HUES48 (cell line): ENCODE results near the gene ACTRT2.

Experiments used
- H3K27ac ChIP-seq: one replicate; pipeline ENCODE4 v1.7.0; 2013; ENCODE audit warnings: low read depth, low read length, inconsistent platforms
- H3K27me3 ChIP-seq: 2 replicates; pipeline ENCODE4 v1.6.1; 2013; ENCODE audit warnings: mild to moderate bottlenecking, low read length; ENCODE audit not compliant: control insufficient read depth, insufficient read depth
- H3K36me3 ChIP-seq: 2 replicates; pipeline ENCODE4 v1.6.1; 2013; ENCODE audit warnings: low read length; ENCODE audit not compliant: control insufficient read depth, insufficient read depth
- H3K4me1 ChIP-seq: 2 replicates; pipeline ENCODE4 v1.6.1; 2013; ENCODE audit warnings: mild to moderate bottlenecking, low read length; ENCODE audit not compliant: control insufficient read depth, insufficient read depth
- H3K4me3 ChIP-seq: 2 replicates; pipeline ENCODE4 v1.5.1; 2013; ENCODE audit warnings: mild to moderate bottlenecking, low read depth, low read length
- H3K9ac ChIP-seq: 2 replicates; pipeline ENCODE4 v1.6.1; 2013; ENCODE audit warnings: mild to moderate bottlenecking, low read depth, low read length, moderate library complexity
- H3K9me3 ChIP-seq: 2 replicates; pipeline ENCODE4 v1.6.1; 2013; ENCODE audit warnings: low read length; ENCODE audit not compliant: control insufficient read depth, insufficient read depth

ACTRT2 gene

GRCh38 chr1:2978691-2979190 is 42.5 kb upstream of the ACTRT2 start:
- no peak overlapping the region for H3K9ac ChIP-seq
- no peaks in the 10 kb centered on the region for H3K9me3 ChIP-seq
- no peaks in the 10 kb centered on the region for H3K36me3 ChIP-seq
- no peak overlapping the region for H3K4me3 ChIP-seq
- H3K4me1 ChIP-seq, result no peaks in the 10 kb centered on the region
- H3K27me3 ChIP-seq, result no peaks in the 10 kb centered on the region
- H3K27ac ChIP-seq, result no peak overlapping the region

GRCh38 chr1:2979191-2980072 is 41.8 kb upstream of the ACTRT2 start:
- no peaks in the 10 kb centered on the region for H3K36me3 ChIP-seq
- no peaks in the 10 kb centered on the region for H3K4me1 ChIP-seq
- H3K27me3 ChIP-seq, result no peaks in the 10 kb centered on the region
- H3K9ac ChIP-seq, result no peak overlapping the region
- no peak overlapping the region for H3K4me3 ChIP-seq
- H3K9me3 ChIP-seq, result no peaks in the 10 kb centered on the region
- H3K27ac ChIP-seq, result no peak overlapping the region

- Histone ChIP-seq H3K27ac (no peak overlapping the region), H3K36me3 (no peaks in the 10 kb centered on the region), H3K9me3 (no peaks in the 10 kb centered on the region), H3K4me3 (no peak overlapping the region), H3K4me1 (no peaks in the 10 kb centered on the region), H3K27me3 (no peaks in the 10 kb centered on the region), H3K9ac (no peak overlapping the region)
Observed at GRCh38 chr1:2980073-2980791, 41.0 kb upstream of the ACTRT2 start.

- H3K4me3 ChIP-seq, result no peak overlapping the region
- H3K27me3 ChIP-seq, result no peaks in the 10 kb centered on the region
- no peaks in the 10 kb centered on the region for H3K4me1 ChIP-seq
- H3K9ac ChIP-seq, result no peak overlapping the region
- H3K9me3 ChIP-seq, result no peaks in the 10 kb centered on the region
- H3K27ac ChIP-seq, result no peak overlapping the region
- H3K36me3 ChIP-seq, result no peaks in the 10 kb centered on the region
Observed at GRCh38 chr1:2980849-2981248, 40.4 kb upstream of the ACTRT2 start.

- Histone ChIP-seq H3K4me3 (no peak overlapping the region), H3K4me1 (no peaks in the 10 kb centered on the region), H3K36me3 (no peaks in the 10 kb centered on the region), H3K27ac (no peak overlapping the region), H3K27me3 (no peaks in the 10 kb centered on the region), H3K9me3 (no peaks in the 10 kb centered on the region), H3K9ac (no peak overlapping the region)
Observed at GRCh38 chr1:2981388-2981787, 39.9 kb upstream of the ACTRT2 start.

GRCh38 chr1:2981981-2982614 is 39.2 kb upstream of the ACTRT2 start:
- Histone ChIP-seq H3K4me1 (no peaks in the 10 kb centered on the region), H3K9me3 (no peaks in the 10 kb centered on the region), H3K36me3 (no peaks in the 10 kb centered on the region), H3K9ac (no peak overlapping the region), H3K27ac (no peak overlapping the region), H3K4me3 (no peak overlapping the region), H3K27me3 (no peaks in the 10 kb centered on the region)

- H3K4me1 ChIP-seq, result no peaks in the 10 kb centered on the region
- H3K9ac ChIP-seq, result no peak overlapping the region
- no peaks in the 10 kb centered on the region for H3K36me3 ChIP-seq
- no peaks in the 10 kb centered on the region for H3K27me3 ChIP-seq
- H3K4me3 ChIP-seq, result no peak overlapping the region
- H3K27ac ChIP-seq, result no peak overlapping the region
- H3K9me3 ChIP-seq, result no peaks in the 10 kb centered on the region
Observed at GRCh38 chr1:2982615-2983318, 38.5 kb upstream of the ACTRT2 start.

- no peaks in the 10 kb centered on the region for H3K9me3 ChIP-seq
- no peaks in the 10 kb centered on the region for H3K27me3 ChIP-seq
Observed at GRCh38 chr1:2983319-2983705, 38.0 kb upstream of the ACTRT2 start.

GRCh38 chr1:2983706-2984398 is 37.4 kb upstream of the ACTRT2 start:
- no peaks in the 10 kb centered on the region for H3K9me3 ChIP-seq
- H3K27me3 ChIP-seq, result no peaks in the 10 kb centered on the region
- no peaks in the 10 kb centered on the region for H3K4me1 ChIP-seq
- no peak overlapping the region for H3K27ac ChIP-seq
- H3K36me3 ChIP-seq, result no peaks in the 10 kb centered on the region
- no peak overlapping the region for H3K4me3 ChIP-seq
- H3K9ac ChIP-seq, result no peak overlapping the region

More at GRCh38 chr1:2983319-2983705, 38.0 kb upstream of the ACTRT2 start:
- no peaks in the 10 kb centered on the region for H3K4me1 ChIP-seq
- H3K36me3 ChIP-seq, result no peaks in the 10 kb centered on the region
- H3K4me3 ChIP-seq, result no peak overlapping the region
- H3K27ac ChIP-seq, result no peak overlapping the region
- no peak overlapping the region for H3K9ac ChIP-seq

- no peaks in the 10 kb centered on the region for H3K9me3 ChIP-seq
- H3K4me3 ChIP-seq, result no peak overlapping the region
- no peaks in the 10 kb centered on the region for H3K36me3 ChIP-seq
- H3K9ac ChIP-seq, result no peak overlapping the region
- H3K27me3 ChIP-seq, result no peaks in the 10 kb centered on the region
- H3K4me1 ChIP-seq, result no peaks in the 10 kb centered on the region
- H3K27ac ChIP-seq, result no peak overlapping the region
Observed at GRCh38 chr1:2984399-2985061, 36.7 kb upstream of the ACTRT2 start.
